DOHH2 (cell line): ENCODE results near the gene KRTAP2-3.
"Not testable (repeated sequence)": the region's sequence is repeated elsewhere in the genome, so short reads cannot be mapped to it uniquely, and the experiment has no call there.

Source experiments
- H3F3A ChIP-seq: fragments of 200-600 bp; sonication (generic), shearing (Covaris generic); 2 replicates; pipeline ENCODE4 v1.6.0; 2016; ENCODE audit warnings: antibody characterized with exemption, mild to moderate bottlenecking; ENCODE audit not compliant: control insufficient read depth, insufficient read depth
- H3K27ac ChIP-seq: fragments of 200-600 bp; sonication (generic); 2 replicates; pipeline ENCODE4 v1.5.1; 2014; ENCODE audit warnings: low read depth, mild to moderate bottlenecking, low read length, moderate library complexity
- H3K27me3 ChIP-seq: fragments of 200-600 bp; sonication (generic); 2 replicates; pipeline ENCODE4 v1.6.1; 2014; ENCODE audit warnings: mild to moderate bottlenecking, low read length, mixed read lengths; ENCODE audit not compliant: control insufficient read depth
- H3K36me3 ChIP-seq: fragments of 200-600 bp; sonication (generic); 2 replicates; pipeline ENCODE4 v1.6.1; 2014; ENCODE audit warnings: mild to moderate bottlenecking, low read length, moderate library complexity, mixed read lengths; ENCODE audit not compliant: control insufficient read depth
- H3K4me1 ChIP-seq: fragments of 200-600 bp; sonication (generic); 2 replicates; pipeline ENCODE4 v1.6.1; 2014; ENCODE audit warnings: mild to moderate bottlenecking, low read length, mixed read lengths; ENCODE audit not compliant: control insufficient read depth
- H3K4me2 ChIP-seq: fragments of 200-600 bp; sonication (generic); 2 replicates; pipeline ENCODE4 v1.6.0; 2014; ENCODE audit warnings: mild to moderate bottlenecking, low read length, moderate library complexity
- H3K4me3 ChIP-seq: fragments of 200-600 bp; sonication (generic); 2 replicates; pipeline ENCODE4 v1.5.1; 2014; ENCODE audit warnings: mild to moderate bottlenecking, low read length, mixed read lengths
- H3K79me2 ChIP-seq: fragments of 200-600 bp; sonication (generic); 2 replicates; pipeline ENCODE4 v1.6.1; 2014; ENCODE audit warnings: mild to moderate bottlenecking, low read length, mixed read lengths; ENCODE audit not compliant: control insufficient read depth
- H3K9me2 ChIP-seq: fragments of 200-600 bp; sonication (generic); replicated peaks from 2 replicates; pipeline ENCODE4 v1.6.1; 2014; ENCODE audit warnings: mild to moderate bottlenecking, low read length, mixed read lengths; ENCODE audit not compliant: control insufficient read depth
- H3K9me3 ChIP-seq: fragments of 200-600 bp; sonication (generic); 2 replicates; pipeline ENCODE4 v1.6.1; 2014; ENCODE audit warnings: antibody characterized with exemption, low read length, mixed read lengths; ENCODE audit not compliant: control insufficient read depth, insufficient read depth
- H4K20me1 ChIP-seq: fragments of 200-600 bp; sonication (generic); 2 replicates; pipeline ENCODE4 v1.6.0; 2014; ENCODE audit warnings: low read depth, mild to moderate bottlenecking, antibody characterized with exemption, low read length, moderate library complexity; ENCODE audit not compliant: control insufficient read depth, insufficient read depth
- CTCF ChIP-seq: fragments of 200-600 bp; sonication (generic); IDR thresholded peaks from one replicate; pipeline ENCODE4 v1.5.1; 2014; ENCODE audit warnings: antibody characterized with exemption, mild to moderate bottlenecking, low read depth, low read length; ENCODE audit not compliant: poor library complexity, severe bottlenecking
- EZH2phosphoT487 ChIP-seq: fragments of 200-600 bp; sonication (generic); IDR thresholded peaks from 2 replicates; pipeline ENCODE4 v1.6.1; 2017; ENCODE audit warnings: borderline replicate concordance, mild to moderate bottlenecking, antibody characterized with exemption, low read length, moderate library complexity, mixed read lengths

The KRTAP2-3 gene

GRCh38 chr17:41061964-41062363, 2.0 kb upstream of the KRTAP2-3 start:
- H3K9me2 ChIP-seq: no peaks in the 10 kb centered on the region
- no peak overlapping the region for H3K27ac ChIP-seq
- H3K36me3 ChIP-seq: no peaks in the 10 kb centered on the region
- H3K4me1 ChIP-seq: no peaks in the 10 kb centered on the region
- H3F3A ChIP-seq: no peaks in the 10 kb centered on the region
- no peaks in the 10 kb centered on the region for H3K27me3 ChIP-seq
- no peak overlapping the region for H3K4me3 ChIP-seq
- no peaks in the 10 kb centered on the region for H4K20me1 ChIP-seq
- TF ChIP-seq CTCF (no peak), EZH2phosphoT487 (no peak)
- no peaks in the 10 kb centered on the region for H3K79me2 ChIP-seq
- no peak overlapping the region for H3K4me2 ChIP-seq
- no peaks in the 10 kb centered on the region for H3K9me3 ChIP-seq

GRCh38 chr17:41059276-41060051, 450 bp downstream of the KRTAP2-3 start:
- H3K4me1 ChIP-seq, H4K20me1 ChIP-seq, H3K36me3 ChIP-seq, H3K27me3 ChIP-seq, H3F3A ChIP-seq, H3K4me3 ChIP-seq, H3K9me3 ChIP-seq, H3K27ac ChIP-seq, H3K4me2 ChIP-seq, H3K9me2 ChIP-seq, H3K79me2 ChIP-seq: not testable (repeated sequence)

- TF ChIP-seq EZH2phosphoT487 (no peak), CTCF (no peak)
- no peaks in the 10 kb centered on the region for H3K9me2 ChIP-seq
- H3K4me1 ChIP-seq: no peaks in the 10 kb centered on the region
Observed at GRCh38 chr17:41058741-41059140, 1.2 kb downstream of the KRTAP2-3 start.

GRCh38 chr17:41057547-41057946, 2.4 kb downstream of the KRTAP2-3 start:
- H4K20me1 ChIP-seq: no peaks in the 10 kb centered on the region
- H3K9me3 ChIP-seq: no peaks in the 10 kb centered on the region
- H3K27me3 ChIP-seq: 0 out of 2 replicates have a peak, but pooled peaks cover 2% of the 10 kb centered on the region
- no peaks in the 10 kb centered on the region for H3K9me2 ChIP-seq
- H3F3A ChIP-seq: no peaks in the 10 kb centered on the region
- H3K36me3 ChIP-seq: no peaks in the 10 kb centered on the region
- no peaks in the 10 kb centered on the region for H3K79me2 ChIP-seq
- H3K4me1 ChIP-seq: no peaks in the 10 kb centered on the region
- H3K4me2 ChIP-seq: no peak overlapping the region
- TF ChIP-seq CTCF (no peak), EZH2phosphoT487 (no peak)
- no peak overlapping the region for H3K27ac ChIP-seq
- no peak overlapping the region for H3K4me3 ChIP-seq

More at GRCh38 chr17:41058741-41059140, 1.2 kb downstream of the KRTAP2-3 start:
- Histone ChIP-seq H3K4me2 (no peak overlapping the region), H3K27ac (no peak overlapping the region), H3K36me3 (no peaks in the 10 kb centered on the region), H3K27me3 (0 out of 2 replicates have a peak, but pooled peaks cover 2% of the 10 kb centered on the region), H3F3A (no peaks in the 10 kb centered on the region), H3K9me3 (no peaks in the 10 kb centered on the region), H3K4me3 (no peak overlapping the region), H4K20me1 (no peaks in the 10 kb centered on the region), H3K79me2 (no peaks in the 10 kb centered on the region)

- not testable (repeated sequence) for H3K27me3 ChIP-seq, H3K9me3 ChIP-seq, H3K36me3 ChIP-seq, H3K79me2 ChIP-seq, H3K9me2 ChIP-seq, H3K4me2 ChIP-seq, H3K27ac ChIP-seq, H3K4me3 ChIP-seq, H3K4me1 ChIP-seq, H4K20me1 ChIP-seq, H3F3A ChIP-seq
Observed at GRCh38 chr17:41055130-41055529, 4.8 kb downstream of the KRTAP2-3 start, which contains the start of gene KRTAP2-2. Gene KRTAP2-2 (minus strand): TSS chr17:41055230. CDS start chr17:41055211, 19 bp downstream.

GRCh38 chr17:41054556-41054955, 5.4 kb downstream of the KRTAP2-3 start:
- not testable (repeated sequence) for H3K4me2 ChIP-seq, H3K36me3 ChIP-seq, H3K4me1 ChIP-seq, H3K9me3 ChIP-seq, H3K4me3 ChIP-seq, H3K79me2 ChIP-seq, H3K9me2 ChIP-seq, H3K27ac ChIP-seq, H4K20me1 ChIP-seq, H3F3A ChIP-seq, H3K27me3 ChIP-seq
